ENCODE data around the gene ZCCHC14. TPM values are rescaled to one million over a fixed set of nuclear protein-coding genes. Genes with fewer than 3 reads are reported as not detected.

Gene ZCCHC14
- total RNA-seq, 1 experiment from 2014 or later: 37.8 TPM

GRCh38 chr16:87454391-87454790 lies 38.4 kb downstream of the ZCCHC14 start:
- Histone ChIP-seq H3K4me3 (replicated peaks in 1 of 2; ENCODE audit: low read depth in 1 of 2, low read length in 2 of 2) (no peak overlapping the region), H3K27ac (ENCODE audit: low read depth, low read length) (no peak overlapping the region), H3K9me3 (ENCODE audit: control insufficient read depth in 1 of 2, insufficient read depth in 1 of 2, low read depth in 1 of 2, low read length in 2 of 2) (no peaks in the 10 kb centered on the region), H3K27me3 (ENCODE audit: insufficient read depth, low read length) (no peaks in the 10 kb centered on the region), H3K9me2 (ENCODE audit: insufficient read depth) (no peaks in the 10 kb centered on the region), H3K79me2 (ENCODE audit: insufficient read depth, low read length) (peaks cover 5% of the 10 kb centered on the region; the same call in 1 of the 2 replicates), H3K4me1 (ENCODE audit: control insufficient read depth in 1 of 2, insufficient read depth in 2 of 2, low read length in 2 of 2) (peaks cover 25 to 26% of the 10 kb centered on the region in 2 experiments), H3K36me3 (ENCODE audit: control insufficient read depth in 1 of 2, insufficient read depth in 2 of 2, low read length in 2 of 2) (peaks cover 5 to 6% of the 10 kb centered on the region in 2 experiments; a peak in 2 of 4 replicates), H2AFZ (ENCODE audit: low read depth, low read length, poor library complexity, severe bottlenecking) (no peak overlapping the region), H4K20me1 (ENCODE audit: insufficient read depth) (peaks cover 18% of the 10 kb centered on the region; the same call in 1 of the 2 replicates), H3K4me2 (ENCODE audit: low read length) (no peak overlapping the region), H3K9ac (ENCODE audit: low read length) (no peak overlapping the region)
- DNase-seq (ENCODE audit: low read depth, low spot score) (no peak), ATAC-seq (no peak)
- POLR2A ChIA-PET: no interaction called here
- RAD21 ChIA-PET (ENCODE audit: low non-redundant PET in 1 of 2, low total read pairs in 2 of 2, uncharacterized antibody in 2 of 2, unreplicated experiment in 2 of 2): no interaction called here
- intact Hi-C loops (cut with micrococcal nuclease): no loop called here
- CTCF ChIA-PET: no interaction called here
- BruUV-seq (replicated peaks): no TSS peak
- TF ChIP-seq SP1 (IDR thresholded peaks at IDR 0.05; ENCODE audit: low read depth): no peak
- TF ChIP-seq EZH2 (IDR thresholded peaks at IDR 0.05): no peak
- no peak for TF ChIP-seq REST (IDR thresholded peaks at IDR 0.05; ENCODE audit: low read depth)
- TF ChIP-seq RAD21 (IDR thresholded peaks at IDR 0.05; ENCODE audit: low read depth): no peak
- no peak for TF ChIP-seq ZBTB33 (IDR thresholded peaks at IDR 0.05; ENCODE audit: extremely low read depth, insufficient replicate concordance, low read length)
- no peak for TF ChIP-seq POLR2A (IDR thresholded peaks at IDR 0.05; ENCODE audit: borderline replicate concordance, extremely low read depth, insufficient read depth, insufficient read length)
- TF ChIP-seq TCF7L2 (IDR thresholded peaks at IDR 0.05; ENCODE audit: borderline replicate concordance, extremely low read depth, insufficient read depth, insufficient read length): no peak
- TF ChIP-seq ZFX (IDR thresholded peaks at IDR 0.05): no peak
- no peak for TF ChIP-seq ELF1 (IDR thresholded peaks at IDR 0.05; ENCODE audit: borderline replicate concordance, low read depth)
- no peak for TF ChIP-seq CEBPB (IDR thresholded peaks at IDR 0.05; ENCODE audit: low read depth)
- TF ChIP-seq ATF3 (IDR thresholded peaks at IDR 0.05): no peak
- TF ChIP-seq POLR2AphosphoS5 (IDR thresholded peaks at IDR 0.05; ENCODE audit: low read depth, low read length): no peak
- TF ChIP-seq ZNF274 (IDR thresholded peaks at IDR 0.05; ENCODE audit: low read depth, low read length): no peak
- TF ChIP-seq CTCF (IDR thresholded peaks at IDR 0.05 in 2 of 3, conservative IDR thresholded peaks at IDR 0.05 in 1 of 3; ENCODE audit: borderline replicate concordance in 1 of 3, insufficient read depth in 1 of 3, low read depth in 2 of 3, low read length in 2 of 3): no peak
- no peak for TF ChIP-seq FOSL1 (IDR thresholded peaks at IDR 0.05; ENCODE audit: low read depth)
- no peak for TF ChIP-seq EZH2phosphoT487 (IDR thresholded peaks at IDR 0.05; ENCODE audit: borderline replicate concordance)
- no peak for TF ChIP-seq EGR1 (IDR thresholded peaks at IDR 0.05; ENCODE audit: low read depth)
- no peak for TF ChIP-seq JUND (IDR thresholded peaks at IDR 0.05)
- no peak for TF ChIP-seq CBX3 (IDR thresholded peaks at IDR 0.05; ENCODE audit: low read depth)

Measured in HCT116 (cell line).